AG10803 (cell line): ENCODE data around the gene MYL3.

Source experiments
- DNase-seq: peaks from one replicate; pipeline ENCODE4 v3.0.0; 2010; ENCODE audit warnings: low read depth
- H3K4me3 ChIP-seq: 2 replicates; pipeline ENCODE4 v1.5.1; 2011; ENCODE audit warnings: mild to moderate bottlenecking, low read length, control low read depth
- TF ChIP-seq, protein P1 (sequence below): conservative IDR thresholded peaks from 2 replicates; pipeline ENCODE4 v1.5.1; 2011; ENCODE audit warnings: mild to moderate bottlenecking, low read length, control low read depth, inconsistent platforms

MYL3 gene

DNA sequence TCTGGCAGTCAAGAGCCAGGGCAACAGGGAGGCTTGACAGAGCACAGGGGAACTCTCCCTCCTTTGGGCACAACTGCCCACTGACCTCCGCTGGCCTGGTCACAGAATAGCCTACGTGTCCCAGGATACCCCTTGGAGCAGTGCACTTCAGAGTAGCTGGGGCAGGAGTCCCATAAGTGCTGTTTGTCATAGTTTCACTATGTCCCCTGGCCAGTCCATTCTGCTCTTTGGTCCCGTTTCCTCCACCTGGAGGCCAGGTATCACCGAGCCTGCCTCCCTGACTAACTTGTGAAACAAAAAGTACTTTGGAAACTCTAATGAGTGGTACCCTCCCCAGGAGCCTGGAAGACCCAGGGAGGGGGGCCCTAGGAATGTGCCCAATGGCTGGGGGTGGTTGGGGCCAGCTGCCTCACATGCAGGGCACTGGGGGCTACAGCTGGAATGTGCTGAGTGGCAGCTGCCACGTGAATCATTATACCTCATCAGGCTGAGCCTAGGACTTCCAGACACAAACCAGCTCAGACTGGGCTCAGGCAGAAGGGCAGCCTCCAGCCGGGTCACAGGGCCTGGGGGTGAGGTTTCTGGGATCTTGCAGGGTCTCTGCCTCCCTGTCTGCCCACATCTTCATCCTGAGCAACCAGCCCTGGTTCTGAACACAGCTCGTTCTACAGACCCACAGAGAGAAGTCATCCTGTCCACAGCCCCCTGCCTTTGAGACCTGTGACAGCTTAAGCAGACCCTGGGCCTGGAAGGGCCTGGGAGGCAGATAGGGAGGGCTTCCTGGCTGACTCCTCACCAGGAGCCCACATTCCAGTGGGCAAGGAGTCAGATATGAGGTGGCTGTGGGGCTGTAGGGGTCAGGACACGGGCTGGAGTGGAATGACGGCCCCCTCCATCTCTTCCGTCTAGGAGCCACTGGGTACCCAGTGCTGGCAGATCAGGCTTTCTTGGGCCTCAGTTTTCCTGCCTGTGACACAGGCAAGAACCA, 13.4 kb upstream of the MYL3 start:
- H3K4me3 ChIP-seq = no peak overlapping the region
- no peak for DNase-seq
- TF ChIP-seq, protein P1, sequence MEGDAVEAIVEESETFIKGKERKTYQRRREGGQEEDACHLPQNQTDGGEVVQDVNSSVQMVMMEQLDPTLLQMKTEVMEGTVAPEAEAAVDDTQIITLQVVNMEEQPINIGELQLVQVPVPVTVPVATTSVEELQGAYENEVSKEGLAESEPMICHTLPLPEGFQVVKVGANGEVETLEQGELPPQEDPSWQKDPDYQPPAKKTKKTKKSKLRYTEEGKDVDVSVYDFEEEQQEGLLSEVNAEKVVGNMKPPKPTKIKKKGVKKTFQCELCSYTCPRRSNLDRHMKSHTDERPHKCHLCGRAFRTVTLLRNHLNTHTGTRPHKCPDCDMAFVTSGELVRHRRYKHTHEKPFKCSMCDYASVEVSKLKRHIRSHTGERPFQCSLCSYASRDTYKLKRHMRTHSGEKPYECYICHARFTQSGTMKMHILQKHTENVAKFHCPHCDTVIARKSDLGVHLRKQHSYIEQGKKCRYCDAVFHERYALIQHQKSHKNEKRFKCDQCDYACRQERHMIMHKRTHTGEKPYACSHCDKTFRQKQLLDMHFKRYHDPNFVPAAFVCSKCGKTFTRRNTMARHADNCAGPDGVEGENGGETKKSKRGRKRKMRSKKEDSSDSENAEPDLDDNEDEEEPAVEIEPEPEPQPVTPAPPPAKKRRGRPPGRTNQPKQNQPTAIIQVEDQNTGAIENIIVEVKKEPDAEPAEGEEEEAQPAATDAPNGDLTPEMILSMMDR = no peak

DNA sequence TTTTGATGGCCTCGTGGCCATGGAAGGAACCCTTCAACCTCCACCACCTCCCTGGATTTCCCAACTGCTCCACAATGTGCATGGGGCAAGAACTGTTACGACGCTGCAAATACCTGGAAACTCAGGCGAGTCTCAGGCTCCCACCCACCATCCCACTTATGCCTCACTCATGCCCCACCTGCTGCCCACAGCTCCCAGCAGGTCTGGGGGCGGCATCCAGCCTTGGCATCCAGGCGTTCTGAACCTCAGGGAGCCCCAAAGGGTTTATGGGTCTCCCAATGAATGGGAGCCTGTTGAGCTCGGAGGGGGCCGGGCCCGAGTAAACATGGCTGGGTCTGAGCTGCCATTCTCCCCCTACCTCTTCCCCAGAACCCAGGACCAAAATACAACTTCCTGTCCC, 12.3 kb upstream of the MYL3 start:
- TF ChIP-seq, protein P1 = no peak
- no peak for DNase-seq
- H3K4me3 ChIP-seq = no peak overlapping the region

DNA sequence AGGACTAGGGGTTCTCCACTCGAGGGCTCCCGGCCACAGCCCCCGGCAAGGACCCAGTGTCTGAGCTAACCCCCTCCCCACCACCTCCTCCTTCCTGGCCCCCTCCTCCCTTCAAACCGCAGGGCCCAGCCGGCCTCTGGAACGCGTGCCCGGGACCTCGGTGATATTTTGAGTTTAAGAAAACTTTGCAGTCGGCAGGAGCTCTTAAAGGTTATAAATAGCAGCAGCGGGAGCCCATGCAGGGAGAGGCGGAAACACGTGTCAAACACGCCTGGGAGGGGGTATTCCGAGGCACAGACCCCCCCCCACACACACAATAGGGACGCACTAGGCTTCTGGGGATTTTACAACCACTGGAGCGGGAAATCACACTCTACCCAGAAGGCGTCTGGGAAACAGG, 11.2 kb upstream of the MYL3 start:
- no peak overlapping the region for H3K4me3 ChIP-seq
- DNase-seq = no peak
- TF ChIP-seq, protein P1 = no peak

DNA sequence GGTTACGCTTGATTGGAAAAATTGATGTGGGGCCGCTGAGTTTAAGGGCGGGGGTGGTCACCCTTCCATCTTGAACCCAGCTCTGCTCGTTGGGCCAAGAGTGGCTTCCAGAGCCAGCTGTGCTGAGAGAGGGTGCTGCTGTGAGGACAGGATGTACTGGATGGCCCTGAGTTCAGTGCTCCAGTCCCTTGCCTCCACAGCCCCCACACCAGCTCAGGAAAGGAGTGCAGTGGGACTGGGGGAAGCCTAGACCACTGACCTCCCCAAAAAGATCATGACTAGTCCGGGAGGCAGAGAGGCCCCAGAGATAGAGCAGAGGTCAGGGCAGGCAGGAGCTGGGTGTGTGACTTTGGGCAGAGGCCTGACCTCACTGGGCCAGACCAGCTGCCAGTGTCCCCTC, 10.3 kb upstream of the MYL3 start:
- no peak for DNase-seq
- H3K4me3 ChIP-seq = no peak overlapping the region

DNA sequence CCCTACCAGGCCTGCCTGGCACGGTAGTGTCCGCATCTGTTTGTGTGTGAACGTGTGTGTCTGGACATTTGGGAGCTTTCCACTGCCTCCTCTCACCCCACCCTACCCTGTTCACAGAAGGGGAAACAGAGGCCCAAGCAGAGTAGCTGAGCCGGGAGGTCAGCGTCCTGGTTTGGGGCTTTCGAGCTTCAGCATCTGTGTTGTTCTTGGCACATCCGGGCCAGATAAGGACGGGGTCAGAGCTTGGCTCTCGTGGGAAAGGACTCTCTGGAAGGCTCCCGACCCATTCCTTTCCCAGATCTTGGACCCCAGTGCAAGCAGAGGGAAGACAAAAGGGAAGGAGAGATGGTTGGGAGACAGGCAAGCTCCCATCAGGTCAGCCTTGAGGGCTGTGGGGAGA, 8.0 kb upstream of the MYL3 start:
- no peak overlapping the region for H3K4me3 ChIP-seq
- TF ChIP-seq, protein P1 = no peak
- DNase-seq = no peak

More for the DNA sequence above, 10.3 kb upstream of the MYL3 start:
- TF ChIP-seq, protein P1 = no peak

DNA sequence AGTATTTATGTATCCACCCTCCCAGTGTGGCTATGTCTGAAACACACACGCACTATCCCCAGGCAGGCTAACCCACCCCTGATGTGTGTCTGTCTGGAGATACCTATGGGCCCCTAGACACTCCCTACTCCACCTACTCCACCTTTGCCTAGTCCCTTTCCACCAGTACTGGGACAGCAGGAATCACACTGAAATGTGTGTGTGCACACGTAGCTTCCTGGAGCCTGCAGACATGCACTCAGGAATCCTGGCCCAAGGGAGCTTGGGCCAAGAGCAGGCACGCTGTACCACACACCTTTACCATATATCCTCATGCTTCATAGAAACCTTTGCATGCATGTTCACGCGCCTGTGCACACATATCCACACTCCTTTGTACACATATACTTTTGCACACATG, 7.4 kb upstream of the MYL3 start:
- TF ChIP-seq, protein P1 = no peak
- no peak overlapping the region for H3K4me3 ChIP-seq
- no peak for DNase-seq

DNA sequence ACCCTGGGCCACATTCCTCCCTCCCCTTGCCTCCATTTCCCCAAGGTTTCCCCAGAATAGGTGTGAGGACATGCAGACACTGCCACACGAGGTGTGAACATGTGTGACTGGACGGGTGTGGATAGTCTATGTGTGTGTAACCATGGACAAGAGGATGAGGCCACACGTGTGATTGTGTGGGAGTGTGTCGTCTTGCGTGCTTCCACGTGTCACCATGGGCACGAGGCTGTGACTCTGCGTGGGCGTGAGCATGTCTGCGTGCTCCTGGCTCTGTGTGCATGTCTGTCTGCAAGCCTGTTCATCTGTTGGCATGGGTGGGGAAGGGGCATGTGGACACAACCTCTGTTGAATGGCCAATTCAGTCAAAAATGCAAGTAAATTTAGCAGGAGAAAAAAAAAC, 6.2 kb upstream of the MYL3 start:
- TF ChIP-seq, protein P1 = no peak
- no peak for DNase-seq
- H3K4me3 ChIP-seq = no peak overlapping the region
